Thoracic aorta (tissue), 2 donors: Measurements from ENCODE around the gene SPACA4. TPM values are rescaled to one million over a fixed set of nuclear protein-coding genes. Genes with fewer than 3 reads are reported as not detected.
A peak's percentile ranks its signal among the peaks of the same experiment; 100 is the strongest.

Experiments
- ATAC-seq: fragments of 150-250 bp; one replicate; pipeline ENCODE4 v1.8.0; 2017; ENCODE audit warnings: low read depth; ENCODE audit not compliant: insufficient number of reproducible peaks, low FRiP score
- DNase-seq: peaks from one replicate; pipeline ENCODE4 v3.0.0-alpha.2; 2020; ENCODE audit warnings: low spot score
- H3K27ac ChIP-seq, 2 donors: fragments of 200-600 bp; sonication (generic); 1 replicate in 1 of 2; 2 replicates in 1 of 2; pipeline ENCODE4 v1.5.1; 2016; ENCODE audit warnings: mild to moderate bottlenecking in 2 of 2, moderate library complexity in 2 of 2
- H3K27me3 ChIP-seq: fragments of 200-600 bp; sonication (generic); replicated peaks from 2 replicates; pipeline ENCODE4 v1.6.0; 2016; ENCODE audit warnings: mild to moderate bottlenecking; ENCODE audit not compliant: insufficient read depth
- H3K36me3 ChIP-seq: fragments of 200-600 bp; sonication (generic); one replicate; pipeline ENCODE4 v1.5.1; 2016
- H3K4me1 ChIP-seq, 2 donors: fragments of 200-600 bp; sonication (generic); 1 replicate in 1 of 2; 2 replicates in 1 of 2; pipeline versions ENCODE4 v1.5.1 to v1.6.0; 2016; ENCODE audit warnings: low read depth in 2 of 2, mild to moderate bottlenecking in 1 of 2; ENCODE audit not compliant: control insufficient read depth in 1 of 2
- H3K4me3 ChIP-seq: fragments of 200-600 bp; sonication (generic); 2 replicates; pipeline ENCODE4 v1.5.1; 2016; ENCODE audit warnings: mild to moderate bottlenecking
- H3K9me3 ChIP-seq: fragments of 200-600 bp; sonication (generic); 2 replicates; pipeline ENCODE4 v1.5.1; 2016
- CTCF ChIP-seq: fragments of 200-600 bp; sonication (generic); IDR thresholded peaks from one replicate; pipeline ENCODE4 v1.5.1; 2019; ENCODE audit warnings: antibody characterized with exemption
- total RNA-seq, 2 donors: library from RNA; depleted of rRNA; stranded (reverse); fragments of >200 nt; gene quantifications; one replicate each; pipeline versions ENCODE4 v1.1.0 to v1.2.3, GENCODE V29; 2016

The SPACA4 gene
- total RNA-seq, 2 donors from 2014 or later, result not detected

GRCh38 chr19:48588670-48589401 lies 17.7 kb upstream of the SPACA4 start:
- H3K36me3 ChIP-seq, result no peaks in the 10 kb centered on the region
- ATAC-seq, result no peak
- no peak overlapping the region for H3K27ac ChIP-seq
- H3K27me3 ChIP-seq, result no peaks in the 10 kb centered on the region
- DNase-seq, result peak; percentile 51
- peaks cover 0 to 4% of the 10 kb centered on the region in 2 donors for H3K4me1 ChIP-seq
- H3K4me3 ChIP-seq, result peak overlapping the region; percentile 53
- H3K9me3 ChIP-seq, result no peaks in the 10 kb centered on the region
- TF ChIP-seq CTCF, result peak; percentile 94

- Histone ChIP-seq H3K36me3 (no peaks in the 10 kb centered on the region), H3K4me3 (no peak overlapping the region), H3K27me3 (no peaks in the 10 kb centered on the region), H3K27ac (no peak overlapping the region), H3K4me1 (no peaks in the 10 kb centered on the region), H3K9me3 (no peaks in the 10 kb centered on the region)
- no peak for TF ChIP-seq CTCF
- no peak for DNase-seq
- no peak for ATAC-seq
Measured at GRCh38 chr19:48591021-48591420, 15.5 kb upstream of the SPACA4 start.

- Histone ChIP-seq H3K27ac (no peak overlapping the region), H3K4me3 (no peak overlapping the region), H3K27me3 (no peaks in the 10 kb centered on the region), H3K4me1 (no peaks in the 10 kb centered on the region), H3K9me3 (no peaks in the 10 kb centered on the region), H3K36me3 (no peaks in the 10 kb centered on the region)
- ATAC-seq (no peak), DNase-seq (no peak)
- no peak for TF ChIP-seq CTCF
Measured at GRCh38 chr19:48595171-48595570, 11.4 kb upstream of the SPACA4 start.

- no peak for ATAC-seq
- H3K36me3 ChIP-seq, result no peaks in the 10 kb centered on the region
- H3K4me3 ChIP-seq, result no peak overlapping the region
- TF ChIP-seq CTCF, result no peak
- H3K27me3 ChIP-seq, result no peaks in the 10 kb centered on the region
- DNase-seq, result no peak
- no peaks in the 10 kb centered on the region for H3K9me3 ChIP-seq
- no peak overlapping the region for H3K27ac ChIP-seq
- H3K4me1 ChIP-seq, result no peaks in the 10 kb centered on the region
Measured at GRCh38 chr19:48595833-48596232, 10.7 kb upstream of the SPACA4 start.

GRCh38 chr19:48596237-48596636 lies 10.3 kb upstream of the SPACA4 start:
- Histone ChIP-seq H3K27me3 (no peaks in the 10 kb centered on the region), H3K4me3 (no peak overlapping the region), H3K4me1 (no peaks in the 10 kb centered on the region), H3K9me3 (no peaks in the 10 kb centered on the region), H3K27ac (no peak overlapping the region), H3K36me3 (no peaks in the 10 kb centered on the region)
- TF ChIP-seq CTCF, result no peak
- no peak for ATAC-seq
- DNase-seq, result no peak
